Uterus (tissue), 2 donors: ENCODE results near the gene DYNC1LI2.

Experiments
- CTCF ChIP-seq, 4 experiments: fragments of 200-600 bp in 2 of 4; fragments of 450-650 bp in 2 of 4; sonication (generic) in 2 of 4; IDR thresholded peaks; one replicate each; pipeline ENCODE4 v1.5.1; 2016 to 2019; ENCODE audit warnings: antibody characterized with exemption in 4 of 4, mild to moderate bottlenecking in 2 of 4, moderate library complexity in 1 of 4
- POLR2A ChIP-seq, 2 donors: fragments of 450-650 bp; IDR thresholded peaks; one replicate each; pipeline ENCODE4 v1.6.1; 2016; ENCODE audit warnings: antibody characterized with exemption in 2 of 2, mild to moderate bottlenecking in 1 of 2, moderate library complexity in 1 of 2

GRCh38 chr16:66673691-66674090, 77.7 kb downstream of the DYNC1LI2 start:
- TF ChIP-seq POLR2A (IDR thresholded peaks at IDR 0.05) (no peak), CTCF (IDR thresholded peaks at IDR 0.05) (no peak)
